Ishikawa (cell line): ENCODE results near the gene PKMYT1.

Source experiments
- CREB1 ChIP-seq: IDR thresholded peaks from 2 replicates; pipeline ENCODE4 v1.6.1; 2012; ENCODE audit warnings: low read depth
- MAX ChIP-seq: IDR thresholded peaks from 2 replicates; pipeline ENCODE4 v1.6.1; 2012
- ZBTB7A ChIP-seq: IDR thresholded peaks from 2 replicates; pipeline ENCODE4 v1.6.1; 2012; ENCODE audit warnings: low read depth

- TF ChIP-seq MAX (no peak), ZBTB7A (no peak), CREB1 (no peak)
These were observed 24.3 kb downstream of the PKMYT1 start for GRCh38 chr16:2955779-2956578.
